ENCODE data around the gene POLK. TPM values are rescaled to one million over a fixed set of nuclear protein-coding genes. Genes with fewer than 3 reads are reported as not detected.
"Not testable (repeated sequence)": the region's sequence is repeated elsewhere in the genome, so short reads cannot be mapped to it uniquely, and the experiment has no call there.

POLK gene
- total RNA-seq, 1 experiment from 2014 or later: 9.0 TPM

GRCh38 chr5:75496026-75496425, 15.7 kb upstream of the POLK start:
- H3K27me3 ChIP-seq (ENCODE audit: low read length): no peaks in the 10 kb centered on the region
- H3K9me2 ChIP-seq (replicated peaks; ENCODE audit: low read length): no peaks in the 10 kb centered on the region
- H3F3A ChIP-seq (ENCODE audit: low read length, unreplicated experiment): no peaks in the 10 kb centered on the region
- no peaks in the 10 kb centered on the region for H3K4me1 ChIP-seq (ENCODE audit: insufficient read depth, low read length)
- ATAC-seq (no peak), DNase-seq (no peak)
- H3K9me3 ChIP-seq (ENCODE audit: low read length): no peaks in the 10 kb centered on the region
- H3K9ac ChIP-seq (ENCODE audit: low read length): no peak overlapping the region
- TF ChIP-seq EZH2phosphoT487 (IDR thresholded peaks at IDR 0.05; ENCODE audit: borderline replicate concordance, low read length) (no peak), CTCF (conservative IDR thresholded peaks at IDR 0.05; ENCODE audit: low read depth, low read length) (no peak), EZH2 (IDR thresholded peaks at IDR 0.05; ENCODE audit: low read length, unreplicated experiment) (no peak)
- ChIA-PET CTCF (interaction anchor here (0.6 kb wide), 1 partner anchor 1740 kb away, joined by 4 read pairs; no protein-coding TSS in a partner anchor), POLR2A (ENCODE audit: unreplicated experiment) (no interaction called here)
- H3K36me3 ChIP-seq (ENCODE audit: low read depth, low read length): peaks cover 5% of the 10 kb centered on the region; the same call in 1 of the 2 replicates
- no peak overlapping the region for H3K4me2 ChIP-seq (ENCODE audit: low read length)
- H2AFZ ChIP-seq (ENCODE audit: low read length): no peak overlapping the region
- H3K4me3 ChIP-seq (ENCODE audit: low read length): no peak overlapping the region
- no TSS peak for BruUV-seq (replicated peaks)
- no peak overlapping the region for H3K27ac ChIP-seq (ENCODE audit: low read length)
- 0 out of 2 replicates have a peak, but pooled peaks cover 3% of the 10 kb centered on the region for H3K79me2 ChIP-seq (ENCODE audit: low read length)
- H4K20me1 ChIP-seq (ENCODE audit: low read length): no peaks in the 10 kb centered on the region
- intact Hi-C loops (cut with micrococcal nuclease): no loop called here

- Histone ChIP-seq H3K4me1 (ENCODE audit: insufficient read depth, low read length) (no peaks in the 10 kb centered on the region), H3K9me2 (replicated peaks; ENCODE audit: low read length) (no peaks in the 10 kb centered on the region), H3K27me3 (ENCODE audit: low read length) (no peaks in the 10 kb centered on the region), H3K9me3 (ENCODE audit: low read length) (no peaks in the 10 kb centered on the region), H3K4me2 (ENCODE audit: low read length) (no peak overlapping the region), H3K4me3 (ENCODE audit: low read length) (no peak overlapping the region), H2AFZ (ENCODE audit: low read length) (no peak overlapping the region), H3K36me3 (ENCODE audit: low read depth, low read length) (peaks cover 5% of the 10 kb centered on the region; the same call in 1 of the 2 replicates), H3K9ac (ENCODE audit: low read length) (no peak overlapping the region), H4K20me1 (ENCODE audit: low read length) (no peaks in the 10 kb centered on the region), H3F3A (ENCODE audit: low read length, unreplicated experiment) (no peaks in the 10 kb centered on the region), H3K27ac (ENCODE audit: low read length) (no peak overlapping the region), H3K79me2 (ENCODE audit: low read length) (peaks cover 7% of the 10 kb centered on the region; the same call in 1 of the 2 replicates)
- DNase-seq: no peak
- no TSS peak for BruUV-seq (replicated peaks)
- TF ChIP-seq EZH2phosphoT487 (IDR thresholded peaks at IDR 0.05; ENCODE audit: borderline replicate concordance, low read length): no peak
- TF ChIP-seq EZH2 (IDR thresholded peaks at IDR 0.05; ENCODE audit: low read length, unreplicated experiment): no peak
- no peak for TF ChIP-seq CTCF (conservative IDR thresholded peaks at IDR 0.05; ENCODE audit: low read depth, low read length)
- CTCF ChIA-PET: no interaction called here
- ATAC-seq: no peak
- intact Hi-C loops (cut with micrococcal nuclease): no loop called here
- POLR2A ChIA-PET (ENCODE audit: unreplicated experiment): no interaction called here
Observed at GRCh38 chr5:75498208-75498777, 13.4 kb upstream of the POLK start.

- H2AFZ ChIP-seq (ENCODE audit: low read length); H3K9me3 ChIP-seq (ENCODE audit: low read length); H3K36me3 ChIP-seq (ENCODE audit: low read depth, low read length); H3K79me2 ChIP-seq (ENCODE audit: low read length); H3K9me2 ChIP-seq (replicated peaks; ENCODE audit: low read length); BruUV-seq (replicated peaks); H3K4me2 ChIP-seq (ENCODE audit: low read length); intact Hi-C loops (cut with micrococcal nuclease); POLR2A ChIA-PET (ENCODE audit: unreplicated experiment); DNase-seq; CTCF ChIA-PET; H3K9ac ChIP-seq (ENCODE audit: low read length); H3K27ac ChIP-seq (ENCODE audit: low read length); ATAC-seq; H3F3A ChIP-seq (ENCODE audit: low read length, unreplicated experiment); H3K27me3 ChIP-seq (ENCODE audit: low read length); H4K20me1 ChIP-seq (ENCODE audit: low read length); H3K4me3 ChIP-seq (ENCODE audit: low read length); H3K4me1 ChIP-seq (ENCODE audit: insufficient read depth, low read length): not testable (repeated sequence)
Observed at GRCh38 chr5:75498875-75499274, 12.8 kb upstream of the POLK start.

- intact Hi-C loops (cut with micrococcal nuclease): not testable (repeated sequence)
Observed at GRCh38 chr5:75505112-75505511, 6.6 kb upstream of the POLK start.

More at GRCh38 chr5:75505112-75505511, 6.6 kb upstream of the POLK start:
- H3K27ac ChIP-seq (ENCODE audit: low read length); CTCF ChIA-PET; H3K4me1 ChIP-seq (ENCODE audit: insufficient read depth, low read length); H3F3A ChIP-seq (ENCODE audit: low read length, unreplicated experiment); H3K27me3 ChIP-seq (ENCODE audit: low read length); H3K9me2 ChIP-seq (replicated peaks; ENCODE audit: low read length); H3K9me3 ChIP-seq (ENCODE audit: low read length); ATAC-seq; H4K20me1 ChIP-seq (ENCODE audit: low read length); DNase-seq; POLR2A ChIA-PET (ENCODE audit: unreplicated experiment); H3K4me3 ChIP-seq (ENCODE audit: low read length); H3K9ac ChIP-seq (ENCODE audit: low read length); H3K36me3 ChIP-seq (ENCODE audit: low read depth, low read length); H2AFZ ChIP-seq (ENCODE audit: low read length); H3K4me2 ChIP-seq (ENCODE audit: low read length); BruUV-seq (replicated peaks): not testable (repeated sequence)
- H3K79me2 ChIP-seq (ENCODE audit: low read length): peaks cover 51% of the 10 kb centered on the region
